Measurements from ENCODE around the gene ZNF71. TPM values are rescaled to one million over a fixed set of nuclear protein-coding genes. Genes with fewer than 3 reads are reported as not detected.

ZNF71 gene
- total and polyA plus RNA-seq, 2 donors (not counting 3 experiments of a cell fraction or from before 2014, with no cell fraction given): 9.7 to 10.1 TPM

DNA sequence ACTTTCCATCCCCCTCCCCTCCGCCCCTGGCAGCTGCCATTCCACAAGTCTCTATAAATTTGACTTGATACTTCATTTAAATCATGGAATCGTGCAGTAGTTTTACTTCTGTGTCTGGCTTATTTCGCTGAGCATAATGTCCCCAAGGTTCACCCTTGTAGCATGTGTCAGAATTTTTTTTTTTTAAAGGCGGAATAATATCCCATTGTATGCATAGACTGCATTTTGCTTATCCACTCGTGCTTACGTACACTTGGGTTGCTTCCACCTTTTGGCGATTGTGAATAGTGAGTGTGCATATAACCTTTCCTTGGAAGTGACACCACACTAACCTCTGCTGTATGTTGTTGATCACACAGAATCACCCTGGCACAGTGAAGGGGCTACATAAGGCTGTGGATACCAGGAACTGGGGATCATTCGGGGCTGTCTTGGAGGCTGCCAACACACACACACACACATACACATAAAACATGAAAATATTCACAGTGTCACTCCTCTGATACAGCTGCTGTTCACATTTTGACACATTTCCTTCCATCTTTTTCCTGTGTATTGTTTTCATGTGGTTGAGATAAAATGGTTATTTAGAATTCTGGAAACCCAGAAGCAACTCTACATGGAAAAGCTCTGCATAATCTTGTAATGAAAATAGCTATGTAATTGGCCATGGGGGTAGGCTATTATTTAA is 13.3 kb downstream of the ZNF71 start:
- peaks cover 0 to 4% of the 10 kb centered on the region in 2 experiments for H3K36me3 ChIP-seq (ENCODE audit: control insufficient read depth in 2 of 2, extremely low read depth in 1 of 2, insufficient read depth in 2 of 2, low read length in 2 of 2)
- H3K27me3 ChIP-seq (ENCODE audit: control insufficient read depth in 2 of 2, insufficient read depth in 2 of 2, low read length in 2 of 2): no peaks in the 10 kb centered on the region
- no peaks in the 10 kb centered on the region for H3K9me3 ChIP-seq (replicated peaks; ENCODE audit: control insufficient read depth, insufficient read depth, low read length)
- ChIA-PET POLR2A (no interaction called here), CTCF (no interaction called here)
- no peaks in the 10 kb centered on the region for H3K4me1 ChIP-seq (ENCODE audit: control insufficient read depth, extremely low read depth, insufficient read depth, low read length)
- H3K27ac ChIP-seq (ENCODE audit: insufficient read depth, low read depth, low read length): no peak overlapping the region
- no peak overlapping the region for H2AFZ ChIP-seq (ENCODE audit: low read depth, low read length)
- H3K9ac ChIP-seq (replicated peaks; ENCODE audit: extremely low read depth, insufficient read depth, low read length): no peak overlapping the region
- TF ChIP-seq, protein P1, sequence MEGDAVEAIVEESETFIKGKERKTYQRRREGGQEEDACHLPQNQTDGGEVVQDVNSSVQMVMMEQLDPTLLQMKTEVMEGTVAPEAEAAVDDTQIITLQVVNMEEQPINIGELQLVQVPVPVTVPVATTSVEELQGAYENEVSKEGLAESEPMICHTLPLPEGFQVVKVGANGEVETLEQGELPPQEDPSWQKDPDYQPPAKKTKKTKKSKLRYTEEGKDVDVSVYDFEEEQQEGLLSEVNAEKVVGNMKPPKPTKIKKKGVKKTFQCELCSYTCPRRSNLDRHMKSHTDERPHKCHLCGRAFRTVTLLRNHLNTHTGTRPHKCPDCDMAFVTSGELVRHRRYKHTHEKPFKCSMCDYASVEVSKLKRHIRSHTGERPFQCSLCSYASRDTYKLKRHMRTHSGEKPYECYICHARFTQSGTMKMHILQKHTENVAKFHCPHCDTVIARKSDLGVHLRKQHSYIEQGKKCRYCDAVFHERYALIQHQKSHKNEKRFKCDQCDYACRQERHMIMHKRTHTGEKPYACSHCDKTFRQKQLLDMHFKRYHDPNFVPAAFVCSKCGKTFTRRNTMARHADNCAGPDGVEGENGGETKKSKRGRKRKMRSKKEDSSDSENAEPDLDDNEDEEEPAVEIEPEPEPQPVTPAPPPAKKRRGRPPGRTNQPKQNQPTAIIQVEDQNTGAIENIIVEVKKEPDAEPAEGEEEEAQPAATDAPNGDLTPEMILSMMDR (IDR thresholded peaks at IDR 0.05; ENCODE audit: extremely low read depth in 1 of 2, insufficient read depth in 1 of 2, low read depth in 1 of 2, low read length in 2 of 2): no peak
- TF ChIP-seq GATA2 (IDR thresholded peaks at IDR 0.05; ENCODE audit: insufficient read depth, insufficient read length, low read depth, low read length) (no peak), JUN (IDR thresholded peaks at IDR 0.05; ENCODE audit: borderline replicate concordance, insufficient read depth, insufficient read length, low read depth) (no peak), MYC (IDR thresholded peaks at IDR 0.05; ENCODE audit: low read depth, low read length) (no peak), EZH2 (IDR thresholded peaks at IDR 0.05; ENCODE audit: borderline replicate concordance, low read depth, low read length, severe bottlenecking) (no peak), POLR2A (IDR thresholded peaks at IDR 0.05; ENCODE audit: low read depth, low read length) (no peak), FOS (IDR thresholded peaks at IDR 0.05; ENCODE audit: borderline replicate concordance, insufficient read depth, low read length) (no peak), POLR2AphosphoS5 (IDR thresholded peaks at IDR 0.05; ENCODE audit: insufficient read depth, low read depth, low read length) (no peak)
- TF ChIP-seq, protein P2, sequence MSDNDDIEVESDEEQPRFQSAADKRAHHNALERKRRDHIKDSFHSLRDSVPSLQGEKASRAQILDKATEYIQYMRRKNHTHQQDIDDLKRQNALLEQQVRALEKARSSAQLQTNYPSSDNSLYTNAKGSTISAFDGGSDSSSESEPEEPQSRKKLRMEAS (IDR thresholded peaks at IDR 0.05; ENCODE audit: insufficient read depth, insufficient read length): no peak
- BruUV-seq (replicated peaks): no TSS peak
- no peaks in the 10 kb centered on the region for H3K9me1 ChIP-seq (replicated peaks; ENCODE audit: control insufficient read depth, extremely low read depth, insufficient read depth, low read length)
- DNase-seq (ENCODE audit: low read depth, low spot score): peak; percentile 9
- FAIRE-seq: peak; percentile 28
- intact Hi-C loops (cut with micrococcal nuclease): no loop called here
- no peak overlapping the region for H3K4me3 ChIP-seq (replicated peaks in 1 of 3; ENCODE audit: insufficient read depth in 1 of 3, low read depth in 1 of 3, low read length in 3 of 3)
- H3K79me2 ChIP-seq (ENCODE audit: control insufficient read depth, insufficient read depth, low read length): peaks cover 7% of the 10 kb centered on the region
- dilution Hi-C loops (cut with MboI; ENCODE audit: extremely low pct_ligation_motif_present, low sequenced_read_pairs): no loop called here
- no peaks in the 10 kb centered on the region for H4K20me1 ChIP-seq (replicated peaks; ENCODE audit: control insufficient read depth, extremely low read depth, insufficient read depth, low read length)
- no peak overlapping the region for H3K4me2 ChIP-seq (ENCODE audit: insufficient read depth, low read length)
